IMR-90 (cell line): ENCODE measurements around the gene GPA33. TPM values are rescaled to one million over a fixed set of nuclear protein-coding genes. Genes with fewer than 3 reads are reported as not detected.

Source experiments
- ATAC-seq: fragments of 200-7000 bp; cut with Tn5 transposase; 2 replicates; pipeline ENCODE4 v1.9.1; 2020; ENCODE audit warnings: low read depth, mild to moderate bottlenecking, moderate library complexity
- BruUV-seq: library from RNA; stranded (reverse); fragments of 400-500 nt; replicated peaks from 2 replicates; lab custom pipeline; 2021; lab: Mats Ljungman, UMichigan
- CTCF ChIA-PET: fragments of 300-600 bp; formaldehyde crosslinking; extraction: SDS; loops from one replicate; lab custom pipeline; 2021; ENCODE audit warnings: antibody characterized with exemption; lab: Yijun Ruan, JAX
- POLR2A ChIA-PET: fragments of 300-600 bp; sonication (Branson Sonifier 250); formaldehyde crosslinking; loops from one replicate; lab custom pipeline; 2022; ENCODE audit warnings: antibody characterized with exemption; ENCODE audit not compliant: unreplicated experiment; lab: Charles Lee
- DNase-seq: peaks from one replicate; pipeline ENCODE4 v3.0.0; 2013
- H2AFZ ChIP-seq: replicated peaks from 2 replicates; pipeline ENCODE3; 2013; ENCODE audit warnings: low read length, mild to moderate bottlenecking; ENCODE audit not compliant: poor library complexity
- H2AK5ac ChIP-seq: 2 replicates; pipeline ENCODE4 v1.6.1; 2013; ENCODE audit warnings: low read depth, low read length, inconsistent platforms
- H2AK9ac ChIP-seq: replicated peaks from 2 replicates; pipeline ENCODE3; 2013; ENCODE audit warnings: mild to moderate bottlenecking, low read depth, low read length, moderate library complexity; ENCODE audit not compliant: poor library complexity
- H2BK120ac ChIP-seq: 2 replicates; pipeline ENCODE4 v1.6.1; 2013; ENCODE audit warnings: low read depth, low read length, inconsistent platforms
- H2BK15ac ChIP-seq: 3 replicates; pipeline ENCODE4 v1.6.1; 2013; ENCODE audit warnings: low read depth, low read length, inconsistent platforms
- H2BK20ac ChIP-seq: 2 replicates; pipeline ENCODE4 v1.6.1; 2013; ENCODE audit warnings: low read depth, mild to moderate bottlenecking, inconsistent platforms, low read length, moderate library complexity
- H2BK5ac ChIP-seq: 2 replicates; pipeline ENCODE4 v1.6.1; 2013; ENCODE audit warnings: mild to moderate bottlenecking, low read depth, low read length, inconsistent platforms; ENCODE audit not compliant: poor library complexity, severe bottlenecking
- H3K14ac ChIP-seq: replicated peaks from 2 replicates; pipeline ENCODE4 v1.6.1; 2013; ENCODE audit warnings: low read depth, low read length, inconsistent platforms
- H3K18ac ChIP-seq: 2 replicates; pipeline ENCODE4 v1.6.1; 2013; ENCODE audit warnings: low read depth, low read length, control low read depth
- H3K23ac ChIP-seq: 2 replicates; pipeline ENCODE4 v1.6.1; 2013; ENCODE audit warnings: low read depth, low read length, inconsistent platforms
- H3K27ac ChIP-seq: 2 replicates; pipeline ENCODE4 v1.5.1; 2013; ENCODE audit warnings: mild to moderate bottlenecking, control low read depth, low read length; ENCODE audit not compliant: insufficient read depth
- H3K27me3 ChIP-seq: 2 replicates; pipeline ENCODE4 v1.6.1; 2013; ENCODE audit warnings: low read length; ENCODE audit not compliant: control insufficient read depth, insufficient read depth
- H3K36me3 ChIP-seq: 2 replicates; pipeline ENCODE4 v1.6.1; 2013; ENCODE audit warnings: low read length, mixed read lengths; ENCODE audit not compliant: control insufficient read depth, insufficient read depth
- H3K4ac ChIP-seq: 2 replicates; pipeline ENCODE4 v1.6.1; 2013; ENCODE audit warnings: low read depth, low read length, inconsistent platforms
- H3K4me1 ChIP-seq: 2 replicates; pipeline ENCODE4 v1.6.1; 2013; ENCODE audit warnings: low read length, mixed read lengths; ENCODE audit not compliant: control insufficient read depth, insufficient read depth
- H3K4me2 ChIP-seq: 2 replicates; pipeline ENCODE4 v1.6.1; 2013; ENCODE audit warnings: low read depth, mild to moderate bottlenecking, control low read depth, low read length, moderate library complexity
- H3K4me3 ChIP-seq: 2 replicates; pipeline ENCODE4 v1.5.1; 2013; ENCODE audit warnings: low read depth, mild to moderate bottlenecking, control low read depth, low read length, moderate library complexity; ENCODE audit not compliant: insufficient read depth
- H3K56ac ChIP-seq: 2 replicates; pipeline ENCODE4 v1.6.1; 2013; ENCODE audit warnings: low read length, inconsistent platforms; ENCODE audit not compliant: insufficient read depth; ENCODE audit errors: extremely low read depth
- H3K79me1 ChIP-seq, 2 experiments: 2 replicates each; pipeline ENCODE4 v1.6.1; 2013; ENCODE audit warnings: low read length in 2 of 2, inconsistent platforms in 1 of 2, low read depth in 1 of 2
- H3K9ac ChIP-seq: 2 replicates; pipeline ENCODE4 v1.6.1; 2013; ENCODE audit warnings: low read depth, low read length, control low read depth
- H3K9me1 ChIP-seq: 2 replicates; pipeline ENCODE4 v1.6.1; 2013; ENCODE audit warnings: low read length, inconsistent platforms; ENCODE audit not compliant: insufficient read depth
- H3K9me3 ChIP-seq: 2 replicates; pipeline ENCODE4 v1.6.1; 2013; ENCODE audit warnings: low read length; ENCODE audit not compliant: control insufficient read depth, insufficient read depth
- H4K20me1 ChIP-seq: 2 replicates; pipeline ENCODE4 v1.6.1; 2013; ENCODE audit warnings: low read length, inconsistent platforms; ENCODE audit not compliant: insufficient read depth
- H4K5ac ChIP-seq: 2 replicates; pipeline ENCODE4 v1.6.1; 2013; ENCODE audit warnings: mild to moderate bottlenecking, low read depth, low read length, control low read depth
- H4K8ac ChIP-seq, 2 experiments: 2 replicates each; pipeline ENCODE4 v1.6.1; 2013; ENCODE audit warnings: low read depth in 2 of 2, low read length in 2 of 2, control low read depth in 1 of 2, inconsistent platforms in 1 of 2
- H4K91ac ChIP-seq: 2 replicates; pipeline ENCODE4 v1.6.1; 2013; ENCODE audit warnings: low read depth, low read length, inconsistent platforms; ENCODE audit not compliant: insufficient read depth
- CTCF ChIP-seq: conservative IDR thresholded peaks from 2 replicates; pipeline ENCODE4 v1.5.1; 2012; ENCODE audit warnings: mild to moderate bottlenecking, low read depth, low read length, improper control_type of control experiment
- RFX5 ChIP-seq: IDR thresholded peaks from 2 replicates; pipeline ENCODE4 v1.8.0; 2012; ENCODE audit warnings: low read depth, mild to moderate bottlenecking, low read length, moderate library complexity
- WGBS, 2 experiments: methylation state at CpG; one replicate each; pipeline versions ENCODE4 v1.1.5 to v1.1.7; 2013; ENCODE audit warnings: missing lambda C conversion rate in 2 of 2; ENCODE audit not compliant: insufficient read length in 1 of 2; ENCODE audit errors: extremely low coverage in 2 of 2; 5-methylcytosine and 5-hydroxymethylcytosine counted together
- dilution Hi-C: fragments of 300-500 bp; cut with HindIII; formaldehyde crosslinking; loops from one replicate; pipeline ENCODE4 v1.14.3; 2018; ENCODE audit warnings: low sequenced_read_pairs; ENCODE audit not compliant: unreplicated experiment
- in situ Hi-C: fragments of 300-500 bp; cut with MboI; formaldehyde crosslinking; loops from 3 replicates; pipeline ENCODE4 v1.14.3; 2019; ENCODE audit warnings: low sequenced_read_pairs, inconsistent platforms, mixed read lengths
- intact Hi-C: fragments of 100-400 bp; cut with micrococcal nuclease; formaldehyde crosslinking; loops from 2 replicates; pipeline ENCODE4 v1.10.0; 2022
- polyA plus RNA-seq, 3 experiments: library from polyadenylated mRNA; depleted of rRNA; stranded (reverse); fragments of >200 nt; gene quantifications; 2 replicates each; pipeline ENCODE4 v1.2.3, GENCODE V29; 2012; ENCODE audit warnings: low replicate concordance in 1 of 3
- total RNA-seq: library from RNA; depleted of rRNA; stranded (reverse); fragments of >200 nt; gene quantifications from 2 replicates; pipeline ENCODE4 v1.2.3, GENCODE V29; 2012

The GPA33 gene
- total and polyA plus RNA-seq, 2 of the 4 experiments (the other 2 are of a cell fraction) = not detected

- no peak overlapping the region for H2AFZ ChIP-seq
- no peak overlapping the region for H2BK120ac ChIP-seq
- no CpG with 5 or more reads among the region's 3 CpGs for WGBS, 2 experiments
- DNase-seq = no peak
- no peak overlapping the region for H3K23ac ChIP-seq
- no peak overlapping the region for H2BK5ac ChIP-seq
- H3K9ac ChIP-seq = no peak overlapping the region
- no peak overlapping the region for H3K14ac ChIP-seq
- no peaks in the 10 kb centered on the region for H3K36me3 ChIP-seq
- H3K27ac ChIP-seq = no peak overlapping the region
- intact Hi-C loops (no loop called here), dilution Hi-C loops (no loop called here), in situ Hi-C loops (no loop called here)
- CTCF ChIA-PET = no interaction called here
- H3K18ac ChIP-seq = no peak overlapping the region
- H3K4me1 ChIP-seq = no peaks in the 10 kb centered on the region
- no peak overlapping the region for H4K91ac ChIP-seq
- H3K79me1 ChIP-seq = no peaks in the 10 kb centered on the region
- no peaks in the 10 kb centered on the region for H3K9me3 ChIP-seq
- peaks cover 8% of the 10 kb centered on the region for H3K27me3 ChIP-seq
- no peak overlapping the region for H2BK15ac ChIP-seq
- POLR2A ChIA-PET = no interaction called here
- H3K4me3 ChIP-seq = no peak overlapping the region
- H3K56ac ChIP-seq = no peak overlapping the region
- H2AK9ac ChIP-seq = no peak overlapping the region
- H4K5ac ChIP-seq = no peak overlapping the region
- no peak overlapping the region for H4K8ac ChIP-seq
- no peak overlapping the region for H3K4ac ChIP-seq
- no peak for ATAC-seq
- no peak overlapping the region for H3K4me2 ChIP-seq
- H2AK5ac ChIP-seq = no peak overlapping the region
- H4K20me1 ChIP-seq = no peaks in the 10 kb centered on the region
- no peak overlapping the region for H2BK20ac ChIP-seq
- BruUV-seq = no TSS peak
- no peak for TF ChIP-seq RFX5
- TF ChIP-seq CTCF = no peak
- H3K9me1 ChIP-seq = no peaks in the 10 kb centered on the region
Measured at GRCh38 chr1:167083871-167084270, 6.3 kb downstream of the GPA33 start.
